HFFc6 (cell line): ENCODE measurements around the gene TSPAN9. TPM values are rescaled to one million over a fixed set of nuclear protein-coding genes. Genes with fewer than 3 reads are reported as not detected.

ENCODE experiments used
- DNase-seq: peaks from one replicate; pipeline ENCODE4 v3.0.0-alpha.2; 2018
- H3K27ac Mint-ChIP-seq: 2 replicates; pipeline ENCODE4 v1.8.0; 2020; ENCODE audit warnings: mild to moderate bottlenecking, mixed read lengths
- H3K27me3 Mint-ChIP-seq: 2 replicates; pipeline ENCODE4 v1.8.0; 2021; ENCODE audit warnings: mild to moderate bottlenecking, moderate library complexity, mixed read lengths; ENCODE audit not compliant: insufficient read depth
- H3K36me3 Mint-ChIP-seq: 2 replicates; pipeline ENCODE4 v1.8.0; 2021; ENCODE audit warnings: low read depth, mixed read lengths
- H3K4me1 Mint-ChIP-seq: 2 replicates; pipeline ENCODE4 v1.8.0; 2020; ENCODE audit warnings: low read depth, mixed read lengths
- H3K4me3 Mint-ChIP-seq: 2 replicates; pipeline ENCODE4 v1.8.0; 2020; ENCODE audit warnings: mild to moderate bottlenecking, moderate library complexity, mixed read lengths
- H3K9me3 Mint-ChIP-seq: 2 replicates; pipeline ENCODE4 v1.8.0; 2020; ENCODE audit warnings: mild to moderate bottlenecking, mixed read lengths
- CTCF ChIP-seq: fragments of 200-600 bp; sonication (generic); IDR thresholded peaks from 2 replicates; pipeline ENCODE4 v1.5.0; 2021; ENCODE audit warnings: antibody characterized with exemption, mild to moderate bottlenecking
- total RNA-seq, 6 experiments: library from RNA; stranded (reverse); fragmentation: NEBNext Ultra II Directional; extraction: Animal tissue kit (Norgen Biotek cat#: 25700); gene quantifications; 2 replicates in 1 of 6; 3 replicates in 5 of 6; pipeline ENCODE4 v1.2.3, GENCODE V29; 2021

Gene TSPAN9
- total RNA-seq, 6 experiments from 2014 or later: 18.1 to 35.8 (median 22.7) TPM

- TF ChIP-seq CTCF: no peak
- H3K4me3 Mint-ChIP-seq: no peak overlapping the region
- no peaks in the 10 kb centered on the region for H3K4me1 Mint-ChIP-seq
- H3K27ac Mint-ChIP-seq: no peak overlapping the region
- H3K36me3 Mint-ChIP-seq: no peaks in the 10 kb centered on the region
- peaks cover 4% of the 10 kb centered on the region; the same call in 1 of the 2 replicates for H3K9me3 Mint-ChIP-seq
- DNase-seq: no peak
- H3K27me3 Mint-ChIP-seq: peaks cover 34% of the 10 kb centered on the region
These were observed 249.9 kb downstream of the TSPAN9 start for GRCh38 chr12:3326850-3327780.

GRCh38 chr12:3328081-3328480, 250.9 kb downstream of the TSPAN9 start:
- Mint-ChIP-seq H3K4me1 (no peaks in the 10 kb centered on the region), H3K27me3 (peaks cover 30% of the 10 kb centered on the region), H3K27ac (no peak overlapping the region), H3K9me3 (peaks cover 4% of the 10 kb centered on the region; the same call in 1 of the 2 replicates), H3K4me3 (no peak overlapping the region), H3K36me3 (no peaks in the 10 kb centered on the region)
- TF ChIP-seq CTCF: no peak
- no peak for DNase-seq

GRCh38 chr12:3328571-3328970, 251.4 kb downstream of the TSPAN9 start:
- no peaks in the 10 kb centered on the region for H3K36me3 Mint-ChIP-seq
- peaks cover 30% of the 10 kb centered on the region for H3K27me3 Mint-ChIP-seq
- no peak for TF ChIP-seq CTCF
- H3K27ac Mint-ChIP-seq: no peak overlapping the region
- no peaks in the 10 kb centered on the region for H3K4me1 Mint-ChIP-seq
- no peak overlapping the region for H3K4me3 Mint-ChIP-seq
- H3K9me3 Mint-ChIP-seq: peaks cover 4% of the 10 kb centered on the region; the same call in 1 of the 2 replicates
- DNase-seq: no peak

GRCh38 chr12:3329361-3329760, 252.2 kb downstream of the TSPAN9 start:
- Mint-ChIP-seq H3K36me3 (no peaks in the 10 kb centered on the region), H3K9me3 (peaks cover 4% of the 10 kb centered on the region; the same call in 1 of the 2 replicates), H3K4me3 (no peak overlapping the region), H3K4me1 (no peaks in the 10 kb centered on the region), H3K27me3 (peaks cover 27% of the 10 kb centered on the region), H3K27ac (no peak overlapping the region)
- TF ChIP-seq CTCF: no peak
- DNase-seq: no peak

- DNase-seq: no peak
- Mint-ChIP-seq H3K36me3 (no peaks in the 10 kb centered on the region), H3K9me3 (peaks cover 4% of the 10 kb centered on the region; the same call in 1 of the 2 replicates), H3K27me3 (peaks cover 27% of the 10 kb centered on the region), H3K4me3 (no peak overlapping the region), H3K27ac (no peak overlapping the region), H3K4me1 (no peaks in the 10 kb centered on the region)
- TF ChIP-seq CTCF: no peak
These were observed 253.9 kb downstream of the TSPAN9 start for GRCh38 chr12:3330976-3331510.
